Measurements from ENCODE around the gene GAS2L2. TPM values are rescaled to one million over a fixed set of nuclear protein-coding genes. Genes with fewer than 3 reads are reported as not detected.

The GAS2L2 gene
- total and polyA plus RNA-seq, 2 of the 8 experiments (the other 6 are each of a cell fraction or from before 2014, with no cell fraction given) = 0.09 to 0.13 TPM

DNA sequence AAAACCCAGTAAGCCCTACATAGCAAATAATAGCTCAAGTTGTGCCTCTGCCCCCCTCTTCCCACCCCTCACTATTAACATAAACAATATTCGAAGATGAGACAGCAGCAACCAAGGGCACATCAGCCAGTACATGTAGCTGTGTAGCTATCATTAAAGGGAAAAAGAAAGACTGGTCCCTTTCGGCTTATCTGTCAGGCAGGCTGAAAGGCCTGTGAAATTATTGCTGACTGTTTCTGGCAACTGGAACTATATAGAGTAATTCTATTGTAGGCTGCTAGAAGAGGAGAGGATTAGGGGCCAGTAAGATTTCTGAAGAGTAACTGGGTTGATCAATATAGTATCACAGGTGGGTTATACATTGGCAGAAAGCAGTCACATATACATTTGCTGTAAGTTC, 58.1 kb downstream of the GAS2L2 start:
- peaks cover 0 to 4% of the 10 kb centered on the region in 2 experiments for H4K20me1 ChIP-seq (replicated peaks in 1 of 2; ENCODE audit: control insufficient read depth in 1 of 2, insufficient read depth in 2 of 2, low read length in 2 of 2)
- H3K56ac ChIP-seq (replicated peaks; ENCODE audit: insufficient read length, low read depth, low read length) = no peak overlapping the region
- no peaks in the 10 kb centered on the region for H3K79me1 ChIP-seq (ENCODE audit: low read depth, low read length)
- no peaks in the 10 kb centered on the region for H3K79me2 ChIP-seq (ENCODE audit: control insufficient read depth in 1 of 2, insufficient read depth in 2 of 2, low read length in 2 of 2)
- no peak overlapping the region for H3K4ac ChIP-seq (replicated peaks; ENCODE audit: insufficient read length, low read depth, low read length)
- H4K8ac ChIP-seq (ENCODE audit: extremely low read depth, insufficient read depth, low read length) = no peak overlapping the region
- no peak overlapping the region for H4K5ac ChIP-seq (ENCODE audit: insufficient read length, low read depth, low read length)
- no peak overlapping the region for H3K4me3 ChIP-seq (ENCODE audit: extremely low read depth in 1 of 4, insufficient read depth in 2 of 4, low read depth in 3 of 4, low read length in 4 of 4)
- H3K4me2 ChIP-seq (ENCODE audit: insufficient read depth in 1 of 2, low read depth in 2 of 2, low read length in 2 of 2) = no peak overlapping the region
- WGBS, 2 experiments (ENCODE audit: extremely low coverage in 1 of 2, insufficient coverage in 1 of 2, insufficient read length in 1 of 2, insufficient replicate concordance in 2 of 2, low coverage in 1 of 2, low lambda C conversion rate in 2 of 2, missing lambda C conversion rate in 1 of 2) = 88% methylated on average over 2 of the region's 2 CpGs; no CpG with 5 or more reads in 1 of the 2 experiments
- H2BK12ac ChIP-seq (ENCODE audit: low read depth, low read length) = no peak overlapping the region
- no peaks in the 10 kb centered on the region for H3K27me3 ChIP-seq (replicated peaks in 1 of 4; ENCODE audit: control insufficient read depth in 3 of 4, extremely low read depth in 1 of 4, insufficient read depth in 3 of 4, low read length in 3 of 4)
- DNase-seq (ENCODE audit: low read depth in 1 of 2, low spot score in 2 of 2) (no peak), FAIRE-seq (no peak)
- no peak overlapping the region for H2BK15ac ChIP-seq (ENCODE audit: low read length)
- no peaks in the 10 kb centered on the region for H3K9me3 ChIP-seq (ENCODE audit: insufficient read depth in 2 of 2, low read depth in 1 of 2, low read length in 1 of 2)
- no peak for TF ChIP-seq JUN (IDR thresholded peaks at IDR 0.05; ENCODE audit: low read depth, low read length)
- no peak for TF ChIP-seq RNF2 (IDR thresholded peaks at IDR 0.05; ENCODE audit: borderline replicate concordance, low read depth, low read length, missing control alignments, poor library complexity, severe bottlenecking)
- TF ChIP-seq SIX5 (IDR thresholded peaks at IDR 0.05; ENCODE audit: low read depth, low read length) = no peak
- TF ChIP-seq TCF12 (IDR thresholded peaks at IDR 0.05; ENCODE audit: low read depth, low read length) = no peak
- no peak for TF ChIP-seq SIRT6 (IDR thresholded peaks at IDR 0.05; ENCODE audit: low read length)
- no peak for TF ChIP-seq CHD2 (IDR thresholded peaks at IDR 0.05; ENCODE audit: low read length)
- TF ChIP-seq RBBP5 (IDR thresholded peaks at IDR 0.05; ENCODE audit: borderline replicate concordance, low read depth, low read length) = no peak
- no peak for TF ChIP-seq RXRA (IDR thresholded peaks at IDR 0.05; ENCODE audit: insufficient read depth, low read depth, low read length)
- no peak for TF ChIP-seq SIN3A (conservative IDR thresholded peaks at IDR 0.05 in 1 of 2, IDR thresholded peaks at IDR 0.05 in 1 of 2; ENCODE audit: low read depth in 1 of 2, low read length in 2 of 2)
- H3K23ac ChIP-seq (ENCODE audit: insufficient read length) = no peak overlapping the region
- peaks cover 0 to 17% (median 9%) of the 10 kb centered on the region in 4 experiments; a peak in 4 of 8 replicates for H3K36me3 ChIP-seq (ENCODE audit: control insufficient read depth in 2 of 4, insufficient read depth in 4 of 4, low read length in 3 of 4)
- H2AFZ ChIP-seq (ENCODE audit: low read length) = no peak overlapping the region
- H4K91ac ChIP-seq (replicated peaks; ENCODE audit: insufficient read length, low read length) = no peak overlapping the region
- no peak overlapping the region for H3K18ac ChIP-seq (ENCODE audit: extremely low read depth, low read length)
- no peak overlapping the region for H3K14ac ChIP-seq (ENCODE audit: insufficient read length)
- H2BK5ac ChIP-seq (ENCODE audit: low read depth, low read length) = no peak overlapping the region
- H3K27ac ChIP-seq (ENCODE audit: low read depth, low read length) = no peak overlapping the region
- no peaks in the 10 kb centered on the region for H3K4me1 ChIP-seq (replicated peaks in 1 of 4; ENCODE audit: control insufficient read depth in 3 of 4, insufficient read depth in 4 of 4, low read length in 3 of 4)
- H2AK5ac ChIP-seq (ENCODE audit: low read depth, low read length) = no peak overlapping the region
- H3K9ac ChIP-seq (replicated peaks in 1 of 4; ENCODE audit: extremely low read depth in 1 of 4, low read depth in 3 of 4, low read length in 3 of 4) = no peak overlapping the region
- H2BK20ac ChIP-seq (ENCODE audit: low read length) = no peak overlapping the region
- ChIA-PET POLR2A (ENCODE audit: partially characterized antibody) (interaction anchor here (1.2 to 1.4 kb wide), 2 partner anchors 29 to 69 kb away, joined by 3 read pairs; no protein-coding TSS in a partner anchor), CTCF (ENCODE audit: partially characterized antibody) (interaction anchor here (0.9 to 2.6 kb wide), 6 partner anchors 17 to 82 kb away, joined by 3 to 10 read pairs (median 3); no protein-coding TSS in a partner anchor)
- H3K23me2 ChIP-seq (ENCODE audit: low read depth, low read length) = no peaks in the 10 kb centered on the region
- H2BK120ac ChIP-seq (replicated peaks; ENCODE audit: low read depth, low read length) = no peak overlapping the region
